Islet precursor cell (in vitro differentiated cells): ENCODE results near the gene ADGRG3.

ENCODE experiments used
- DNase-seq: peaks from one replicate; pipeline ENCODE4 v3.0.0-alpha.2; 2018

Gene ADGRG3

GRCh38 chr16:57630931-57631845 is 36.9 kb upstream of the ADGRG3 start:
- DNase-seq = no peak

- DNase-seq = no peak
Observed at GRCh38 chr16:57632568-57632967, 35.5 kb upstream of the ADGRG3 start.

- no peak for DNase-seq
Observed at GRCh38 chr16:57633383-57634064, 34.6 kb upstream of the ADGRG3 start.

GRCh38 chr16:57634171-57634570 is 33.9 kb upstream of the ADGRG3 start:
- no peak for DNase-seq

- no peak for DNase-seq
Observed at GRCh38 chr16:57635266-57636097, 32.6 kb upstream of the ADGRG3 start.

- no peak for DNase-seq
Observed at GRCh38 chr16:57636184-57636583, 31.9 kb upstream of the ADGRG3 start.

- no peak for DNase-seq
Observed at GRCh38 chr16:57637020-57637419, 31.1 kb upstream of the ADGRG3 start.

GRCh38 chr16:57637424-57637823 is 30.7 kb upstream of the ADGRG3 start:
- DNase-seq = no peak

GRCh38 chr16:57637965-57638364 is 30.1 kb upstream of the ADGRG3 start:
- no peak for DNase-seq

- DNase-seq = no peak
Observed at GRCh38 chr16:57638381-57638780, 29.7 kb upstream of the ADGRG3 start.

- no peak for DNase-seq
Observed at GRCh38 chr16:57639172-57639887, 28.8 kb upstream of the ADGRG3 start.

- no peak for DNase-seq
Observed at GRCh38 chr16:57640185-57640584, 27.9 kb upstream of the ADGRG3 start.

GRCh38 chr16:57640612-57641011 is 27.5 kb upstream of the ADGRG3 start:
- no peak for DNase-seq

- no peak for DNase-seq
Observed at GRCh38 chr16:57642160-57643135, 25.7 kb upstream of the ADGRG3 start.

- no peak for DNase-seq
Observed at GRCh38 chr16:57643147-57643874, 24.8 kb upstream of the ADGRG3 start.

- DNase-seq = no peak
Observed at GRCh38 chr16:57643910-57644309, 24.2 kb upstream of the ADGRG3 start.

GRCh38 chr16:57644383-57645014 is 23.6 kb upstream of the ADGRG3 start:
- no peak for DNase-seq

- DNase-seq = no peak
Observed at GRCh38 chr16:57645169-57645568, 22.9 kb upstream of the ADGRG3 start.

GRCh38 chr16:57645691-57646387 is 22.3 kb upstream of the ADGRG3 start:
- peak; percentile 81 for DNase-seq
